ENCODE measurements around the gene MAN1C1. TPM values are rescaled to one million over a fixed set of nuclear protein-coding genes. Genes with fewer than 3 reads are reported as not detected.
"Not testable (repeated sequence)": the region's sequence is repeated elsewhere in the genome, so short reads cannot be mapped to it uniquely, and the experiment has no call there.

MAN1C1 gene
- polyA plus RNA-seq, 1 donor: 9.6 TPM

DNA sequence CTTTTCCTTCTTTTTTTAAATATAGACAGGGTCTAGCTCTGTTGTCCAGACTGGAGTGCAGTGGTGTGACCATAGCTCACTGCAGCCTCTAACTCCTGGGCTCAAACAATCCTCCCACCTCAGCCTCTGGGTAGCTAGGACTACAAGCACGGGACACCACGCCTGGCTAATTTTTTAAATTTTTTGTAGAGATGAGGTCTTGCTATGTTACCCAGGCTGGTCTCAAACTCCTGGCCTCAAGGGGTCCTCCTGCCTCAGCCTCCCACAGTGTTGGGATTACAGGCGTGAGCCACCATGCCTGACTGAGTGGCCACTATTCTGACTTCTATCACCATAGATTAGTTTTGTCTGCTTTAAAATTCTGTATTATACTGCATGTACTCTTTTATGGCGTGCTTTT, 80.1 kb downstream of the MAN1C1 start:
- DNase-seq (ENCODE audit: low read depth): not testable (repeated sequence)

DNA sequence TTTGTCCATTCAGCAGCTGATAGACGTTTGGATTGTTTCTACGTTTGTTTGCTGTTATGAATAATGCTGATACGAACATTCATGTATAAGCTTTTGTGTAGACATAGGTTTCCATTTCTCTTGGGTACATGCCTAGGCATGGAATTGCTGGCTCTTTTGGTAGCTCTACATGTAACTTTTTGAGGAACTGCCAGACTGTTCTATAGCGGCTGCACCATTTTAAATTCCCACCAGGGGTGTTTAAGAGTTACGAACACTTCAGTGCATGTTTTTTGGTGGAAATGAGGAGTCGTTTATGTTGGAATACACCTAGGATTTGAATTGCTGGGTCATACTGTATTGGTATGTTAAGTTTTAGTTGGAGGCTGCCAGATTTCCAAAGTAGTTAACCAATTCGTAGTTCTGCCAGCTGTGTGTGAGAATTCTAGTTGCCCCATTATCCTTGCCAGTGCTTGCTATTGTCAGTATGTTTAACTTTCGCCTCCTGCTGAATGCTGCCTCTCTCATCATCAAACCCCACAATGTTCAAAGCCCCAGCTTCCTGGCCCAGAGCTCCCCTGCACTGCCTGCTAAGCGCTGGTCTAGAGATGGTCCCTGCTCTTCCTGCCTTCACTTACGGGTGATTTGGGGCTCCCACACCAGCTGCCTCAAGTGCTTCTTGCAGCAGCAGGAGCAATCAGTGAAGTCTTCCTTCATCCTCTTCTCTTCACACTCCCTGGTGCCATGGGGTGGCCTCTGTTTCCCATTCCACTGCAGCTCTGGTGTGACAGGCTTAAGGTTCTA, 81.0 kb downstream of the MAN1C1 start:
- no peak for DNase-seq (ENCODE audit: low read depth)

DNA sequence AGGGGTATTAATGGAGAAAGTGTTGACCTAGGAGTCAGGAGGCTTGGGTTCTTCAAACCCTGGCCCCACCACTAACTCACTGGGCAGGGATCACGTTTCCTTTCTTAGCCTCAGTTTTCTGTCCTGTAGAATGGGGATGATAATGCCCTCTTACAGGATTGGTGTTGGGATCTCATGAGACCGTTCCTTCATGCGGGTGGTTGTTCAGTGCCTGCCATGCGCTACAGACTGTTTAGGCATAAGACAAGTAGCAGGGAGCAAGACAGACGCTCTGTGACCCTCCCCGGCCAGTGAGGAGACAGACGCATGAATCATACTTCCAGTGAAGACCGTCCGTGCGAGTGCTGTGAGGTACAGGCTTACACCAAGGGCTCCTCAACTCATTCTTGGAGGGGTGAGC, 81.7 kb downstream of the MAN1C1 start:
- no peak for DNase-seq (ENCODE audit: low read depth)

DNA sequence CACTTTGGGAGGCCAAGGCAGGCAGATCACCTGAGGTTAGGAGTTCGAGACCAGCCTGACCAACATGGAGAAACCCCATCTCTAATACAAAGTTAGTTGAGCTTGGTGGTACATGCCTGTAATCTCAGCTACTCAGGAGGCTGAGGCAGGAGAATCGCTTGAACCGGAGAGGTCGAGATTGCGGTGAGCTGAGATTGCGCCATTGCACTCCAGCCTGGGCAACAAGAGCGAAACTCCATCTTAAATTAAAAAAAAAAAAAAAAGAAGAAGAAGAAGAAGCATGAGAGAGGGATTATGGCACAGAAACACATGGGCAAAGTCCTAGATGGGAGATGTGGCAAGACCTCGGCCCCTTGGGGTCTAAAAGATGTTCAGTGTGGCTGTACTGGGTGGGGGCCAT, 82.5 kb downstream of the MAN1C1 start:
- DNase-seq (ENCODE audit: low read depth): not testable (repeated sequence)

DNA sequence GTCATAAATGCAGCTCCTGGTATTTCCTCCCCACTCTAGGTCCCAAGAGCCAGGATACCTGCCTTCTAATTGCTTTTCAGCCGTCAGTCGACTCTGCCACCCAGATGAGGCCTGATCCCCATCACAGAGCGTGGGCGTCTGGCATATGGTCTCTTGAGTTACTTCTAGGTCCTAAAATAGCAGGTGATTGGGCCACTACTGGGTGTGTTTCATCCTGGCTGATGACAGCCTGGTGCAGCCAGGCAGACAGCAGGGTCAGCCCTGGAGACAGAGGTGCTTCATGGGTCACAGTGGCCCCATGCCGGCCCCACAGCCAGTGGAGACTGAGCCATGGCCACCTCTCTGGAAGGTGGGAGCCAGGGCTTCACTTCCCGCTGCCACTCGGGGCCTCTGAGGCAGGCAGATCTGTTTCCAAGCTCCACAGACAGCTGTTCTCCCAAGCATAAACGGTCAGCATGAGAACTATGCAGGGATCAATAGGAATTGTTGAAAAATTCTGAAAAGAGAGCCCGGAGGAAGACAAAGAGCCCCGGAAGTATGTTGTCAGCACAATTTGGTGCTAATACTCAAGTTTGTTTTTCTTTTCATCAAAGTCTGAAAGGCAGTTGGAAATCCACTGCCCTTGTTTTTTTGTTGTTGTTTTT, 83.0 kb downstream of the MAN1C1 start:
- no peak for DNase-seq (ENCODE audit: low read depth)

DNA sequence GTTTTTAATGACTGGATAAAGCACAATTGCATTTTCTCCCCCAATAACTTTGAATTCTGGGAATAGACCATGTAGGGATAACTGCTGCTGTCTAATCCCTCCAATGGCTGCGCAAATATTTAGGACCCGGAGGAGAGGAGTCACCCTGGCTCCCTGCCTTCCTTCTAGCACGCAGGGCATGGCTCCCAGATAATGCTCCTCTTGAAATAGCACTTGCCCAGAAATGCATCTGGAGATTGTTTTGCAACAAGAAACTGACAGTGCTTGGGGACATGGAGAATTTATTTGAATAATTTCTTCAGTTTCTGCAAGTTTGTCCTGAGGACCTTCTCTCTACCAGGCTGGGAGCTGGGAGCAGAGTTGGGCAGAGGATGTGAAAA, 83.5 kb downstream of the MAN1C1 start:
- DNase-seq (ENCODE audit: low read depth): no peak

DNA sequence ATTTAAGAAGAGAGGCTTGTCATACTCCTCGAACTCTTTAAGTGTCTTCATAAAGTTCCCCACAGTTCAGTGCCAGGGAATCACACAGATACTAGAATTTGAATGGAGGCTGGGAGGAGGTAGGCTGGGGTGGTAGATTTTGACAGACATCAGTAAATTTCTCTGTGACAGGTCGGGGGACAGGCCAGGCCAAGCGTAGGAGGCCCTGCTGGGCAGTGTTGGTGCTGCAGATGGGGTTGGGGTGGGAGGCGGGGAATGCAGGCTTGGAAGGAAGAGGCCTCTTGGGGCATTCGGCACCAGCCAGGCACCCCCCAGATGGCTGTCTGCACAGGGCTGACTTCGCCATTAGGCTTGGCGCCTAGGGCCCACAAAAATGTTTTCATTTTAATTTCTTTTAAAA, 84.0 kb downstream of the MAN1C1 start:
- no peak for DNase-seq (ENCODE audit: low read depth)

DNA sequence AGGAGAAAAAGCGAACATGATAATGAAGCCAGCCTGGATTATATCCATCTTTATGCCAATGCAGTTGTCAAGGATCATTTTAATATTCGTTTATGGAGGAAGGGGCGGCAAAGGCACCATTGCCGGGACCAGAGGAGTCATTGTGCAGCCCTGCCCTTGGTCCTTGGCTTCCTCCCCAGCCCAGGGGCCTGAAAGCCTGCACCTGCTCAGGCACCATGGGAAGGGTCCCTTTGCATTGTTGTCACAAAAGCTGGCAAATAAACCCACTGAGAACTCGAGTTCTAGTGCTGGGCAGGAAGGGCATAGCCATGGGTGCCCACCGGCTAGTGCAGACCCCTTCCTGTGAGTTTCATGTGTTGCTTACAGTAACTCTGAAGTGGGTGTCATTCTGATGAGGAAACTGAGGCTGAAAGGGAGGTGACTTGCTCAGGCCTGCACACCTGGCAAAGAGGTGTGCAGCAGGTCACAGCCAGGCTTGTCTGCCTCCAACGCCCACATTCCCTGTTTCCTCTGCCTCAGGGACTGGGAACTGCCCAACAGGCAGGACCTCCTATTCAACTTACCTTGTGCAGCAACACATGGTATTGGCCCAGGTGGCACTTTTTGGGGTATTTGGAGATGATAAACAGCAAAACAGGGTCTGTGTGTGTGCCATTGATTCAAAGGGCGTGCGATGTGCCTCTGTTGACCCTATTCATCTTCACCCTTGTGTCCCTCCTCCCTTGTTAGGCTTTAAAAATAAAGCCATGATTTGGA, 84.6 kb downstream of the MAN1C1 start:
- no peak for DNase-seq (ENCODE audit: low read depth)

DNA sequence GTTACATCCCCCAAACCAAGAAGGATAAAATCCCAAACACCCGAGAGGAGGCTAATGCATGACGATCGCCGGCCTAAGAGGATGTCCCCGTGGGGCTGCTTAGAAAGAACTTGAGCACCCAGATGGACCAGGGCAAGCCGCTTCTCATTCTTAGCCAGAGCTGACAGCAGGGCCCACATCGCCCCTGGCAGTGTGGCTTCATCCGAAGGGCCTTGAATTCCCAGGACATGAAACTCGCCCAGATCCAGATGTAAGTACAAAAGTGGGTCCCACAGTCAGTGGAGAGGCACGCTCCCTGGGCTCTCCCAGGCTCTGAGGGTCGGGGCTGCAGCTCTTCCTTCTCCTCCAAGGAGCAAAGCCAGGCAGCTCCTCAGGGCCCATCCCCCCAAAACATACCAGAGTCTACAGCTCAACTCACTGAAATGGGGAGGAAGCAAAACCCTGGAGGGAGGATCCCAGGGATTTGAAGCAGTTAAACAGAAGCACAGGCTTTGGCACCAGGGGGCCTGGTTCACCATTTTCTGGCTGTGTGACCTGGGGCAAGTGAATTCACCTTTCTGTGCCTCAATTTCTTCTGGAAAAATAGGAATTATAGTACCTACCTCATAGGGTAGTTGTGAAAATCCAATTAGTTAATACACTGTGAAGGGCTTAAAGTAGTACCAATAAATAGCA, 85.6 kb downstream of the MAN1C1 start:
- DNase-seq (ENCODE audit: low read depth): no peak

DNA sequence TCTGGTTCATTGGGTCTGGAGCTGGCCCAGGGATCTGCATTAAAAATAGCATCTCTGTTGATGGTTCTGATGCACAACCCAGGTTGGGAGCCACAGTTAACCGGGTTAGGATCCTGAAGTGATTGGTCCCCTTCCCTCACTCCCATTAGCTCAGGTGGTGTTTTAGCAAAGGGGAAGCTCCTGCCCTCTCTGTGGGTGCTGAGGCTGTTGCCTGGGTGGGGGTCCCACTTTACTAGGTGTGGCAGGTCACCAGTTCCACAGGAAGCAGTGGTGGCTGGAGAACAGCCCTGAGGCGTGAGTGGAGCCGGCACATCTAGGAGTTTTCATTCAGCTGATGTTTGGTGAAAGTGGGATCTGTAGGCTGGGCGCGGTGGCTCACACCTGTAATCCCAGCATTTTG, 86.5 kb downstream of the MAN1C1 start:
- no peak for DNase-seq (ENCODE audit: low read depth)

DNA sequence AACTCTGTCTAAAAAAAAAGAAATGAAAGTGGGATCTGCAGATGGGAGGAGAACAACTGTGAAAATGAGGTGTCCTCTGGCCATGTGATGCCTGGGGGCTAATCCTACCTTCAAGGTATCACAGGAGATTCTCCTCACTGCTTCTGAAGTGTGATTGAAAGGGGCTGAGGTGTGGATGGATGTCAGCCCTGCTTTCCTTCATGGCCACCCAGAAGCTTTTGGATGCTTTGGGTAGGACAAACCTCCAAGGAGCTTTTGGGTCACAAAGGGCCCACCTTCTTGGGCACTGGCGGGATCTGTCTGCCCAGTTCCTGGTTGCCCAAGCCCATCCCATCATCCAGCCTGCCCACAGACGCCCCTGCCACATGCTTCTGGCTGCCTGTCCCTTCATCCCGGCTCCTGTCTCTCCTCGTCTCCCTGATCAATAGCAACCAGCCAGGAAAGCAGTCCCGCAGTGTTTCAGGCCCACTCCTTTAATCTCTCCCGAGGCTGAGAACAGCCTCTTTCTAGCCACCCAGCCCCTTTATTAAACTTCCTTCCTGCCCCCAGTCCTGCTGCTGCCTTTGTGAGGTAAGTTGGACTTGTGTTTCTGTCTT, 87.2 kb downstream of the MAN1C1 start:
- DNase-seq (ENCODE audit: low read depth): no peak

DNA sequence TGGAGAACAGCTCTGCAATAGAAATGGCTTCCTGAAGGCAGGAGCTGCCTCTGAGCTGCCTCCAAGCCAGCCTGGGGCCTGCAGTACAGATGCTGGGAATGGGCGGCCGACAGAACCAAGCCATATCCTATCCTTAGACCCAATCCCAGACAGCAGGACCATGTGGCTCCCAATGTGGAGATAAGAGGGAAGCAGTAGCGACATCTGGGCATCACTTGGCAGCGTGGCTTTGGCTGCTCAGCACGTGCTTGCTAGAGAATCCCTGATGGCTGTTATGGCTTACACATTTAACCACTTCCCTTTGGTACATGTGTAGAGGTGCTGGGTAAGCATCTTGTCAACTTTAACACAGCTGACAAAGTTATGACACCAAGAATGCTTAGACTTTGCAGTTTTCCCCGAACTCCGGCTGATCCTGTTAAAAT, 87.7 kb downstream of the MAN1C1 start:
- no peak for DNase-seq (ENCODE audit: low read depth)

DNA sequence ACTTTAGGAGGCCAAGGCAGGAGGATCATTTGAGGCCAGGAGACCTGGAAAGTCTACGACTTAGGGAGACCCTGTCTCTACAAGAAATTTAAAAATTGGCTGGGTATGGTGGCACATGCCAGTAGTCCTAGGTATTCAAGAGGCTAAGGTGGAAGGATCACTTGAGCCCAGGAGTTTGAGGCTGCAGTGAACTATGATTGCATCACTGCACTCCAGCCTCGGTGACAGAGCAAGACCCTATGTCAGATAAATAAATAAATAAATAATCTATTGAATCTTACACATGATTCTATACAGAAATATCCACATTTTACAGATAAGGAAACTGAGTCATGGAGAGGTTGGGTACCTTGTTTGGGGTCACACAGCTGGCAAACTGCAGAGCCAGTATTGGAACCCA, 89.1 kb downstream of the MAN1C1 start:
- DNase-seq (ENCODE audit: low read depth): no peak

DNA sequence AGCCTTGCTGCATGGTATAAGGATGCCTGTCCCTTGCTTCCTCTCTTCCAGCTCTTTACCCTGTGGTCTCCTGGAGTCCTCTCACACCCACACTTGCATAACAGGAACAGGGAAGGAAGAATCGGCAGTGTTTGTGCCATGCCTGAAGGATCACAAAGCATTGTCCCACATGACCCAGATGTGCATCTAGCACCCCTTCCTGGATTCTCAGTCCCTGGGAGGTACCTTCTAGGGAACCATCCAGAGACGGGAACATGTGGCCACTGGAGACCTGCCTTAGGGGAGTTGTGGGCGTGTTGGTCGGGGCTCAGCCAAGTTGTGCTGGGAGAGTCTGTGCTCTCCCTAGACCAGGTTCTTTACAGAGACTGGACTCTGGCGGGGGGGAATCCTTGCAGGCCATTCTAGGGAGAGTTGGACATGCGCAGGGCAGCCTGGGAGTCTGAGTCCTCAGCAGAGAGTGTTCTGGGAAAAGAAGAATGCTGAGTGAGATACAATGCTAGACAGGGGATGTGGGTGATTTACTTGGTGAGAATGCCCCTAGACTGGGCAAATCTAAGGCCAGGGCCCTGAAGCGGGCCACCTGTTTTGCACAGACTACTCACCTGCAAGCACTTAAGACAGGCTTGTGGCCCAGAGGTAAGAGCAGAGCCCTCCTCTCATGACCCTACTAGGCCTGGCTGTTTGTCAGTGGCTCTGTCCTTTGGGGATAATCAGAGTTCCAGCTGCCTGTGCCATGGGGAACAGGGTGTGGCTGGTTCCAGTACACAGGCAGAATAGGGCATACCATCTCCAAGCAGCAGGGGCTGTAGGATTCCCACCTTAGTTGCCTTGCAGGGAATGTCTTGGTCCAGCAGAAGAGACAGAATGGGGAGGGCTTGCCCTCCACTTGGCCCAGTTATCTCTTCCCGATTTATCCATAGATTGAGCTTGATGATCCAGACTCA, 89.8 kb downstream of the MAN1C1 start:
- no peak for DNase-seq (ENCODE audit: low read depth)

DNA sequence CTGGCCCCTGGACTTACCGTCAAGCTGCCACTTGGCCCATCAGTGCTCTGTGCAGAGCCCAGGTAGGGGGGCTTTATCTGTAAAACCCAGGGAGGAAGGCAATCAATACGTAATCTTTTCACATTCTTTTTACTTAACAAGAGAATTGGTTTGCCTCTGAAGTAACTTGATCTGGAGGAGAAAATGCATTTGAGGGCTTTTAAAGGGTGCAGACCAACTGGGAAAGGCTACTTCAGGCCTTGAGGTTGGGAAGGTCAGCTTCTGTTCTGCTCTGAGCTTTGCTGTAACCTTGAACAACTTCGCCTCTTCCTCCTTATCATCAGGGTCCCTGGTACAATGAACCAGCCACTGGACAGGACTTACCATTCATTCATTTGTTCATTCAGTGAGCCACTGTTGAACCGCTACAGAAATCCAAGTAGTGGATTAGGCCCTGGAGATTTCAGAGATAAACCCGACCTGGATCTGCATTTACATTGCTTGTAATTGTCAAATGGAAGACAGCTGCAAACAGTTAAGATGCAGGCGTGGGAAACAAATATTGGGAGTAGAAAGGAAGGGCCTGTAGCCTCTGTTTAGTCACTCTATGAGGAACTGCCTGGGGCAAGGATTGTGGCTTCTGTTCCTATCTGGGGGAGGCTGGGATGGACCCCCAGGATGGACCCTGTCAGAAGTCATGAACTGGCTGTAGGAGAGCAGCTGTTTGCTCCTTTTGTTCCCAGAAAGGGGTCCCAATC, 90.9 kb downstream of the MAN1C1 start:
- DNase-seq (ENCODE audit: low read depth): no peak

DNA sequence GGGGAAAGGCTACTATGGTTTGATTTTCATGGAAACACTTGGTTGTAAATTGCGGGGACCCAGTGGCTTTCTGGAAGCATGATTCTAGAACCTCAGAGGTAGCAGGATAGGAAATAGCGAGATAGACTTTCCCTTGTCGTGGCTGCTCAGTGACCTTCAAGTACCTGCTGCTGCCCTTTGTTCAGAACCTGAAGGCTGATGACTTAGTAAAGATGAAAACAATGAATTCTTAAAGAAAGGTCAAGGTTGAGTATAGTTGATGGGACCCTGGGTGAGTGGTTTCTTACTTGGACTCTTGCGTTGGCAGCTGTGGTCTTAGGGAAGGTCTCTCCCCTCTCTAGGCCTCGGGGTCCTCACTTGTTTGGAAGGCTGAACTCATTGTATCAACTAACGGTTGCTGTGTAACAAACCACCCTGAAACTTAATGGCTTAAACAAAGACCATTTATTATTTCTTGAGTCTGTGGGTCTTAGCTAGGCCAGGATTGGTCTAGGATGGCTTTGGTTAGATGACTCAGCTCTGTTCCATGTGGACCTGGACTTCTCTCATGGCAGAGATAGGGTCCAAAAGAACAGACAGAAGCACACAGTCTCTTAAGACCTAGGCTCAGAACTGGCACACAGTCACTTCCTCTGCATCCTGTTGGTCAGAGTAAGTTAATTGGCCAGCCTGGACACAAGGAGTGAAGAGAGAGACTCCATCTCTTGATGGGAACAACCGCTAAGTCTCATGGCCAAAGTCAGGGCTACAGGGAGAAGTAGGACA, 94.2 kb downstream of the MAN1C1 start:
- DNase-seq (ENCODE audit: low read depth): no peak

DNA sequence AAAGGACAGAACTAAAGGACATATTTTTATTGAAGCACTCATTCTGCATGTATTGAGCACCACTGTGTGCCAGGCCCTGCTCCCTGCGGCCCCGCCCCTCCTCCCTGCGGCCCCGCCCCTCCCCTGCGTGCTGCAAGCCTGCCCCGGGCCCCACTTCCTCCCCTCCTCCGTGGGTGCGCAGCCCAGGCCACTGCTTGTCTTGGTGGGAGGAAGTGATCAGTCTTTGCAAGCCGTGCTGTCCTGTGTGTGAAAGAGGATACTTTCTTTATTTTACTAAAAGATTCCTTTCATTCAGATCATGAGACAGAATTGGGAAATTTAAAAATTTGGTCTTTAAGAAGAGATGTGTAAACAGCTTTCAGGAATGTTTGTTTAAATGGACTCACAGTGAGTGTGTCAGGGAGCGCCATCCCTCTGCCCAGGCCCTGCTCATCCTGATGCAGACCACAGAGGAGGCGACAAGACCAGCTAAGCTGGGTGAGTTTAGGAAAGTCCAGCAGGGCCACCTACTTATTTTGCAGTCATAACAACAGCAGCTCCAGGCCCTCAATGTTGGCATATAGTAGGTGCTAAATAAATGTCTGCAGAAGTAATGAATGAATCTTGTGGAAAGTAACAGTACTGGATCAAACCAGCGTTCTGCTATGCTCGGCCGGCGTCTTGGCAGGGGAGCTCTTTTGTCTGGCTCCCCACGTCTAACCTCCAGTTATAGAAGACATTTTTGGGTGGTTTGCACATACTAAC, 95.1 kb downstream of the MAN1C1 start:
- no peak for DNase-seq (ENCODE audit: low read depth)

DNA sequence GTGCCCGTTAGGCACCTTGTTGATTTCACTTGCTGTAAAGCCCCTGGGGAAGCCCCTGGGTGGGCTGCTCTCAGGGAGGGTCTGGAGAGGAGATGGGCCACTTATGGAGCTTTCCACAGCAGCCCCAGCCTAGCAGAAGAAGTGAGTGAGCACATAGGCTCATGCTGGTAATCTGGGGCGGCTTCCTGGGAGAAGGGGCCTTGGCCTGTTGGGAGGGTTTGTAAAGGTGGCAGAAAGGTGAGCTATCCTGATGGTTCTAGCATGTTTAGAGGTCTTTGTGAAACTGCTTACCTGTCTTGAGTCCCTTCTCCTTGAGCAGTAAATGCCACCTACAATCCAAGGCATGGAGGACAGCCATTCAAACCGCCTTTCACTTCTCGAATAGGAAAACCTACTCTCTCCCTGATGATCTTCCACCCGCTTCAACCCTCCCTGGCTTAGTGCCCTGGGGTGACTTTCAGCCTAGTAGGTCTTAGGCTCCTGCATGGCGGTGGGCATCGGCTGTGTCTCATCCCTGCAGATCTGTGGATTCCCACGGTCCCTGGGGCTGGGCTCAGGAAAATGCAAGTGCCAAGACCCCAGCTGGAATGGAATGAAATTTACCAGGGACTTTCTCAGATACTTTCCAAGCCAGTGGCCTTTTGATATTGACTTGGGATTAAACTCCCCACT, 95.8 kb downstream of the MAN1C1 start:
- DNase-seq (ENCODE audit: low read depth): no peak

Measured in forelimb muscle (tissue), 1 donor.